Endodermal cell (in vitro differentiated cells): ENCODE data around the gene TOM1. TPM values are rescaled to one million over a fixed set of nuclear protein-coding genes. Genes with fewer than 3 reads are reported as not detected.

ENCODE experiments used
- DNase-seq: peaks from one replicate; pipeline ENCODE4 v3.0.0-alpha.2; 2017
- H3K27ac ChIP-seq: 2 replicates; pipeline ENCODE4 v1.5.1; 2013; ENCODE audit warnings: mild to moderate bottlenecking, low read depth, low read length, moderate library complexity
- H3K27me3 ChIP-seq: 2 replicates; pipeline ENCODE4 v1.6.1; 2013; ENCODE audit warnings: mild to moderate bottlenecking, low read length, moderate library complexity; ENCODE audit not compliant: insufficient read depth, control insufficient read depth, poor library complexity, severe bottlenecking
- H3K36me3 ChIP-seq: 2 replicates; pipeline ENCODE4 v1.7.0; 2013; ENCODE audit warnings: mild to moderate bottlenecking, low read length, moderate library complexity; ENCODE audit not compliant: control insufficient read depth, insufficient read depth
- H3K4me1 ChIP-seq: one replicate; pipeline ENCODE4 v1.7.0; 2013; ENCODE audit warnings: low read length; ENCODE audit not compliant: control insufficient read depth, insufficient read depth
- H3K4me3 ChIP-seq: 2 replicates; pipeline ENCODE4 v1.5.1; 2013; ENCODE audit warnings: mild to moderate bottlenecking, low read length, moderate library complexity
- H3K9ac ChIP-seq: 2 replicates; pipeline ENCODE4 v1.6.1; 2013; ENCODE audit warnings: mild to moderate bottlenecking, low read length, moderate library complexity; ENCODE audit not compliant: poor library complexity, severe bottlenecking; ENCODE audit errors: extremely low read depth
- H3K9me3 ChIP-seq: 2 replicates; pipeline ENCODE4 v1.6.1; 2013; ENCODE audit warnings: mild to moderate bottlenecking, low read length, moderate library complexity; ENCODE audit not compliant: control insufficient read depth
- H3K27ac Mint-ChIP-seq: 2 replicates; pipeline ENCODE4 v1.8.0; 2020; ENCODE audit warnings: mixed read lengths
- H3K27me3 Mint-ChIP-seq: 2 replicates; pipeline ENCODE4 v1.8.0; 2021; ENCODE audit warnings: mild to moderate bottlenecking, mixed read lengths; ENCODE audit not compliant: insufficient read depth
- H3K36me3 Mint-ChIP-seq: 2 replicates; pipeline ENCODE4 v1.8.0; 2020; ENCODE audit warnings: low read depth, mixed read lengths
- H3K4me1 Mint-ChIP-seq: 2 replicates; pipeline ENCODE4 v1.8.0; 2020; ENCODE audit warnings: mixed read lengths
- H3K4me3 Mint-ChIP-seq: 2 replicates; pipeline ENCODE4 v1.8.0; 2020; ENCODE audit warnings: mild to moderate bottlenecking, moderate library complexity, mixed read lengths
- H3K9me3 Mint-ChIP-seq: 2 replicates; pipeline ENCODE4 v1.8.0; 2020; ENCODE audit warnings: mild to moderate bottlenecking, mixed read lengths
- CTCF ChIP-seq: fragments of 200-600 bp; sonication (generic); conservative IDR thresholded peaks from 2 replicates; pipeline ENCODE4 v1.5.0; 2021; ENCODE audit warnings: antibody characterized with exemption, mild to moderate bottlenecking
- WGBS, 2 experiments: methylation state at CpG; one replicate each; pipeline versions ENCODE4 v1.1.5 to v1.1.7; 2013; ENCODE audit warnings: missing lambda C conversion rate in 2 of 2, mixed read lengths in 1 of 2; ENCODE audit not compliant: insufficient coverage in 1 of 2, insufficient read length in 1 of 2; 5-methylcytosine and 5-hydroxymethylcytosine counted together
- total RNA-seq, 2 donors: library from RNA; stranded (reverse); fragmentation: NEBNext Ultra II Directional in 1 of 2; extraction: Animal tissue kit (Norgen Biotek cat#: 25700) in 1 of 2; gene quantifications; 2 replicates in 1 of 2; 3 replicates in 1 of 2; pipeline ENCODE4 v1.2.1, GENCODE V29; 2021

TOM1 gene
- total RNA-seq, 2 donors from 2014 or later = 31.3 to 33.3 TPM

- Mint-ChIP-seq H3K4me3 (peak overlapping the region; percentile 56), H3K27ac (peak overlapping the region; percentile 91), H3K4me1 (peaks cover 53% of the 10 kb centered on the region), H3K9me3 (no peaks in the 10 kb centered on the region), H3K27me3 (peaks cover 19% of the 10 kb centered on the region), H3K36me3 (peaks cover 7% of the 10 kb centered on the region)
- no peak overlapping the region for H3K4me3 ChIP-seq
- peak; percentile 59 for DNase-seq
- H3K27ac ChIP-seq = no peak overlapping the region
- H3K9me3 ChIP-seq = no peaks in the 10 kb centered on the region
- no peak for TF ChIP-seq CTCF
- no peak overlapping the region for H3K9ac ChIP-seq
- WGBS, 2 experiments = 72 to 82% methylated on average over 3 of the region's 3 CpGs
- peaks cover 19% of the 10 kb centered on the region for H3K4me1 ChIP-seq
- H3K27me3 ChIP-seq = peaks cover 10% of the 10 kb centered on the region
- H3K36me3 ChIP-seq = peaks cover 4% of the 10 kb centered on the region
Observed at GRCh38 chr22:35378621-35379020, 78.9 kb downstream of the TOM1 start.

- H3K9me3 Mint-ChIP-seq = no peaks in the 10 kb centered on the region
- WGBS, 2 experiments = 87% methylated on average over 5 to 10 of the region's 10 CpGs
- H3K27ac ChIP-seq = peak overlapping the region; percentile 55
- no peak overlapping the region for H3K9ac ChIP-seq
- H3K36me3 ChIP-seq = peaks cover 6% of the 10 kb centered on the region
- peak overlapping the region; percentile 91 for H3K27ac Mint-ChIP-seq
- no peak overlapping the region for H3K4me3 ChIP-seq
- peaks cover 19% of the 10 kb centered on the region for H3K4me1 ChIP-seq
- peaks cover 19% of the 10 kb centered on the region for H3K27me3 Mint-ChIP-seq
- H3K36me3 Mint-ChIP-seq = peaks cover 8% of the 10 kb centered on the region
- peaks cover 10% of the 10 kb centered on the region for H3K27me3 ChIP-seq
- peak; percentile 70 for DNase-seq
- H3K9me3 ChIP-seq = no peaks in the 10 kb centered on the region
- H3K4me3 Mint-ChIP-seq = peak overlapping the region; percentile 56
- H3K4me1 Mint-ChIP-seq = peaks cover 53% of the 10 kb centered on the region
- no peak for TF ChIP-seq CTCF
Observed at GRCh38 chr22:35379146-35379993, 79.7 kb downstream of the TOM1 start.

- Mint-ChIP-seq H3K36me3 (peaks cover 11% of the 10 kb centered on the region), H3K9me3 (no peaks in the 10 kb centered on the region), H3K4me3 (peak overlapping the region; percentile 56), H3K27me3 (peaks cover 19% of the 10 kb centered on the region), H3K4me1 (peaks cover 53% of the 10 kb centered on the region), H3K27ac (peak overlapping the region; percentile 91)
- Histone ChIP-seq H3K4me3 (no peak overlapping the region), H3K27ac (no peak overlapping the region), H3K9ac (no peak overlapping the region), H3K4me1 (peaks cover 19% of the 10 kb centered on the region), H3K27me3 (peaks cover 10% of the 10 kb centered on the region), H3K9me3 (no peaks in the 10 kb centered on the region), H3K36me3 (peaks cover 6% of the 10 kb centered on the region)
- no peak for TF ChIP-seq CTCF
- WGBS, 2 experiments = 93% methylated on average over 5 to 6 of the region's 6 CpGs
- no peak for DNase-seq
Observed at GRCh38 chr22:35380013-35380412, 80.3 kb downstream of the TOM1 start.
